Liver (tissue), 9 donors: ENCODE measurements around the gene MCM9. TPM values are rescaled to one million over a fixed set of nuclear protein-coding genes. Genes with fewer than 3 reads are reported as not detected.

ENCODE experiments used
- DNase-seq: peaks from one replicate; pipeline ENCODE4 v3.0.0-alpha.2; 2017; ENCODE audit warnings: low spot score
- H3K27ac ChIP-seq, 2 donors: one replicate each; pipeline ENCODE4 v1.7.0; 2013; ENCODE audit warnings: inconsistent platforms in 2 of 2, low read length in 2 of 2, control low read depth in 1 of 2, low read depth in 1 of 2, mild to moderate bottlenecking in 1 of 2
- H3K27me3 ChIP-seq, 4 donors: one replicate each; pipeline versions ENCODE4 v1.6.1 to v1.7.0; 2013; ENCODE audit warnings: low read length in 3 of 4, inconsistent platforms in 1 of 4, mild to moderate bottlenecking in 1 of 4, moderate library complexity in 1 of 4; ENCODE audit not compliant: control insufficient read depth in 4 of 4, insufficient read depth in 4 of 4
- H3K36me3 ChIP-seq, 4 donors: one replicate each; pipeline versions ENCODE4 v1.6.1 to v1.7.0; 2013; ENCODE audit warnings: low read length in 3 of 4, mild to moderate bottlenecking in 3 of 4, low read depth in 1 of 4, moderate library complexity in 1 of 4; ENCODE audit not compliant: control insufficient read depth in 4 of 4, insufficient read depth in 3 of 4
- H3K4me1 ChIP-seq, 4 donors: one replicate each; pipeline versions ENCODE4 v1.6.1 to v1.7.0; 2013; ENCODE audit warnings: low read length in 3 of 4, mild to moderate bottlenecking in 3 of 4, moderate library complexity in 1 of 4; ENCODE audit not compliant: control insufficient read depth in 4 of 4, insufficient read depth in 4 of 4
- H3K4me3 ChIP-seq, 3 donors: one replicate each; pipeline versions ENCODE4 v1.6.1 to v1.7.0; 2013; ENCODE audit warnings: low read length in 3 of 3, control low read depth in 1 of 3, low read depth in 1 of 3, mild to moderate bottlenecking in 1 of 3
- H3K9ac ChIP-seq, 2 donors: one replicate each; pipeline ENCODE4 v1.7.0; 2013; ENCODE audit warnings: low read length in 2 of 2, mild to moderate bottlenecking in 2 of 2, moderate library complexity in 2 of 2, control low read depth in 1 of 2, low read depth in 1 of 2
- H3K9me3 ChIP-seq, 4 donors: one replicate each; pipeline versions ENCODE4 v1.6.1 to v1.7.0; 2013; ENCODE audit warnings: low read length in 3 of 4; ENCODE audit not compliant: control insufficient read depth in 4 of 4
- FOXA1 ChIP-seq: IDR thresholded peaks from 2 replicates; pipeline ENCODE4 v1.6.1; 2016; ENCODE audit warnings: antibody characterized with exemption
- FOXA2 ChIP-seq: IDR thresholded peaks from 2 replicates; pipeline ENCODE4 v1.6.1; 2016; ENCODE audit warnings: antibody characterized with exemption
- GABPA ChIP-seq, 2 donors: IDR thresholded peaks in 1 of 2; conservative IDR thresholded peaks in 1 of 2; 2 replicates each; pipeline ENCODE4 v1.6.1; 2016; ENCODE audit warnings: antibody characterized with exemption in 2 of 2, mild to moderate bottlenecking in 1 of 2, moderate library complexity in 1 of 2
- HNF4A ChIP-seq, 2 donors: conservative IDR thresholded peaks; 2 replicates each; pipeline ENCODE4 v1.6.1; 2016; ENCODE audit warnings: antibody characterized with exemption in 2 of 2, mild to moderate bottlenecking in 2 of 2
- JUND ChIP-seq, 2 donors: IDR thresholded peaks; 2 replicates each; pipeline ENCODE4 v1.6.1; 2016; ENCODE audit warnings: antibody characterized with exemption in 2 of 2
- RAD21 ChIP-seq, 2 donors: IDR thresholded peaks; 2 replicates each; pipeline ENCODE4 v1.6.1; 2016; ENCODE audit warnings: antibody characterized with exemption in 2 of 2, mild to moderate bottlenecking in 2 of 2
- SP1 ChIP-seq: IDR thresholded peaks from 2 replicates; pipeline ENCODE4 v1.6.1; 2018; ENCODE audit warnings: antibody characterized with exemption, mild to moderate bottlenecking
- WGBS: extraction: QIAGEN DNeasy Blood & Tissue Kit; methylation state at CpG from one replicate; pipeline ENCODE4 v1.1.7; 2013; 5-methylcytosine and 5-hydroxymethylcytosine counted together
- polyA plus RNA-seq, 2 donors: library from polyadenylated mRNA; stranded (reverse) in 1 of 2; unstranded in 1 of 2; fragments of 200-250 nt in 1 of 2; fragments of >200 nt in 1 of 2; fragmentation: Nextera tagmentation in 1 of 2; extraction: Ambion mirVana in 1 of 2; gene quantifications; one replicate each; pipeline versions ENCODE4 v1.2.1 to v1.2.3, GENCODE V29; 2013 to 2015
- total RNA-seq, 2 donors: library from RNA; depleted of rRNA; stranded (reverse); fragments of >200 nt; gene quantifications; one replicate each; pipeline ENCODE4 v1.2.3, GENCODE V29; 2014
- TF ChIP-seq, protein P1 (sequence below): IDR thresholded peaks from 2 replicates; pipeline ENCODE4 v1.6.1; 2016; ENCODE audit warnings: antibody characterized with exemption
- TF ChIP-seq, protein P2 (sequence below): IDR thresholded peaks from 2 replicates; pipeline ENCODE4 v1.6.1; 2016; ENCODE audit warnings: antibody characterized with exemption
- TF ChIP-seq, protein P3 (sequence below): fragments of 150-350 bp; IDR thresholded peaks from 2 replicates; pipeline ENCODE4 v1.5.1; 2017; ENCODE audit warnings: improper control_type of control experiment, low read depth, low read length; ENCODE audit not compliant: missing input control
- TF ChIP-seq, protein P4 (sequence below): IDR thresholded peaks from 2 replicates; pipeline ENCODE4 v1.6.1; 2016; ENCODE audit warnings: antibody characterized with exemption, mild to moderate bottlenecking
- TF ChIP-seq, protein P5 (sequence below): IDR thresholded peaks from 2 replicates; pipeline ENCODE4 v1.6.1; 2016; ENCODE audit warnings: antibody characterized with exemption
- donor health status: healthy.
- donor health status: healthy.
- donor health status: healthy.
- donor health status: healthy.
- donor health status: healthy.

MCM9 gene
- total and polyA plus RNA-seq, 4 donors: 3.6 to 17.4 (median 8.7) TPM

DNA sequence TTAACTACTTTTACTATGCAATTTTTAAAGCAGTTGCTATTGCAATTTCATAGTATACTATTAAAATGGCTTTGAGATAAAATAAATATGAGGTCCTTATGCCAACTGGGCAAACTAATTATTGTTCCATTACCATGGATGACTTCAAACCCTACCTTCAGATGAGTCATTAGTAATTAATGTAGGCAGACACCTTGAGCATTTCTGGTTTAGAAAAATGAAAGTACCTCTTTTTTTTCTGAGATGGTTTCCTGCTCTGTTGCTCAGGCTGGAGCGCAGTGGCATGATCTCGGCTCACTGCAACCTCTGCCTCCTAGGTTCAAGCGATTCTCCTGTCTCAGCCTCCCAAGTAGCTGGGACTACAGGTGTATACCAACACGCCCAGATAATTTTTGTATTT, 29.1 kb downstream of the MCM9 start:
- DNase-seq: no peak
- Histone ChIP-seq H3K9me3 (no peaks in the 10 kb centered on the region), H3K27me3 (no peaks in the 10 kb centered on the region), H3K36me3 (peaks cover 0 to 31% (median 24%) of the 10 kb centered on the region in 4 donors), H3K27ac (no peak overlapping the region), H3K9ac (no peak overlapping the region), H3K4me1 (no peaks in the 10 kb centered on the region), H3K4me3 (no peak overlapping the region)
- WGBS: 96% methylated on average over 4 of the region's 4 CpGs
- TF ChIP-seq, protein P1, sequence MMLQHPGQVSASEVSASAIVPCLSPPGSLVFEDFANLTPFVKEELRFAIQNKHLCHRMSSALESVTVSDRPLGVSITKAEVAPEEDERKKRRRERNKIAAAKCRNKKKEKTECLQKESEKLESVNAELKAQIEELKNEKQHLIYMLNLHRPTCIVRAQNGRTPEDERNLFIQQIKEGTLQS: no peak
- TF ChIP-seq RAD21 (IDR thresholded peaks at IDR 0.05): no peak
- no peak for TF ChIP-seq JUND (IDR thresholded peaks at IDR 0.05)
- TF ChIP-seq, protein P2, sequence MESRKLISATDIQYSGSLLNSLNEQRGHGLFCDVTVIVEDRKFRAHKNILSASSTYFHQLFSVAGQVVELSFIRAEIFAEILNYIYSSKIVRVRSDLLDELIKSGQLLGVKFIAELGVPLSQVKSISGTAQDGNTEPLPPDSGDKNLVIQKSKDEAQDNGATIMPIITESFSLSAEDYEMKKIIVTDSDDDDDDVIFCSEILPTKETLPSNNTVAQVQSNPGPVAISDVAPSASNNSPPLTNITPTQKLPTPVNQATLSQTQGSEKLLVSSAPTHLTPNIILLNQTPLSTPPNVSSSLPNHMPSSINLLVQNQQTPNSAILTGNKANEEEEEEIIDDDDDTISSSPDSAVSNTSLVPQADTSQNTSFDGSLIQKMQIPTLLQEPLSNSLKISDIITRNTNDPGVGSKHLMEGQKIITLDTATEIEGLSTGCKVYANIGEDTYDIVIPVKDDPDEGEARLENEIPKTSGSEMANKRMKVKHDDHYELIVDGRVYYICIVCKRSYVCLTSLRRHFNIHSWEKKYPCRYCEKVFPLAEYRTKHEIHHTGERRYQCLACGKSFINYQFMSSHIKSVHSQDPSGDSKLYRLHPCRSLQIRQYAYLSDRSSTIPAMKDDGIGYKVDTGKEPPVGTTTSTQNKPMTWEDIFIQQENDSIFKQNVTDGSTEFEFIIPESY: no peak
- TF ChIP-seq, protein P3, sequence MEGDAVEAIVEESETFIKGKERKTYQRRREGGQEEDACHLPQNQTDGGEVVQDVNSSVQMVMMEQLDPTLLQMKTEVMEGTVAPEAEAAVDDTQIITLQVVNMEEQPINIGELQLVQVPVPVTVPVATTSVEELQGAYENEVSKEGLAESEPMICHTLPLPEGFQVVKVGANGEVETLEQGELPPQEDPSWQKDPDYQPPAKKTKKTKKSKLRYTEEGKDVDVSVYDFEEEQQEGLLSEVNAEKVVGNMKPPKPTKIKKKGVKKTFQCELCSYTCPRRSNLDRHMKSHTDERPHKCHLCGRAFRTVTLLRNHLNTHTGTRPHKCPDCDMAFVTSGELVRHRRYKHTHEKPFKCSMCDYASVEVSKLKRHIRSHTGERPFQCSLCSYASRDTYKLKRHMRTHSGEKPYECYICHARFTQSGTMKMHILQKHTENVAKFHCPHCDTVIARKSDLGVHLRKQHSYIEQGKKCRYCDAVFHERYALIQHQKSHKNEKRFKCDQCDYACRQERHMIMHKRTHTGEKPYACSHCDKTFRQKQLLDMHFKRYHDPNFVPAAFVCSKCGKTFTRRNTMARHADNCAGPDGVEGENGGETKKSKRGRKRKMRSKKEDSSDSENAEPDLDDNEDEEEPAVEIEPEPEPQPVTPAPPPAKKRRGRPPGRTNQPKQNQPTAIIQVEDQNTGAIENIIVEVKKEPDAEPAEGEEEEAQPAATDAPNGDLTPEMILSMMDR: no peak
- TF ChIP-seq, protein P4, sequence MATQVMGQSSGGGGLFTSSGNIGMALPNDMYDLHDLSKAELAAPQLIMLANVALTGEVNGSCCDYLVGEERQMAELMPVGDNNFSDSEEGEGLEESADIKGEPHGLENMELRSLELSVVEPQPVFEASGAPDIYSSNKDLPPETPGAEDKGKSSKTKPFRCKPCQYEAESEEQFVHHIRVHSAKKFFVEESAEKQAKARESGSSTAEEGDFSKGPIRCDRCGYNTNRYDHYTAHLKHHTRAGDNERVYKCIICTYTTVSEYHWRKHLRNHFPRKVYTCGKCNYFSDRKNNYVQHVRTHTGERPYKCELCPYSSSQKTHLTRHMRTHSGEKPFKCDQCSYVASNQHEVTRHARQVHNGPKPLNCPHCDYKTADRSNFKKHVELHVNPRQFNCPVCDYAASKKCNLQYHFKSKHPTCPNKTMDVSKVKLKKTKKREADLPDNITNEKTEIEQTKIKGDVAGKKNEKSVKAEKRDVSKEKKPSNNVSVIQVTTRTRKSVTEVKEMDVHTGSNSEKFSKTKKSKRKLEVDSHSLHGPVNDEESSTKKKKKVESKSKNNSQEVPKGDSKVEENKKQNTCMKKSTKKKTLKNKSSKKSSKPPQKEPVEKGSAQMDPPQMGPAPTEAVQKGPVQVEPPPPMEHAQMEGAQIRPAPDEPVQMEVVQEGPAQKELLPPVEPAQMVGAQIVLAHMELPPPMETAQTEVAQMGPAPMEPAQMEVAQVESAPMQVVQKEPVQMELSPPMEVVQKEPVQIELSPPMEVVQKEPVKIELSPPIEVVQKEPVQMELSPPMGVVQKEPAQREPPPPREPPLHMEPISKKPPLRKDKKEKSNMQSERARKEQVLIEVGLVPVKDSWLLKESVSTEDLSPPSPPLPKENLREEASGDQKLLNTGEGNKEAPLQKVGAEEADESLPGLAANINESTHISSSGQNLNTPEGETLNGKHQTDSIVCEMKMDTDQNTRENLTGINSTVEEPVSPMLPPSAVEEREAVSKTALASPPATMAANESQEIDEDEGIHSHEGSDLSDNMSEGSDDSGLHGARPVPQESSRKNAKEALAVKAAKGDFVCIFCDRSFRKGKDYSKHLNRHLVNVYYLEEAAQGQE: no peak
- TF ChIP-seq, protein P5, sequence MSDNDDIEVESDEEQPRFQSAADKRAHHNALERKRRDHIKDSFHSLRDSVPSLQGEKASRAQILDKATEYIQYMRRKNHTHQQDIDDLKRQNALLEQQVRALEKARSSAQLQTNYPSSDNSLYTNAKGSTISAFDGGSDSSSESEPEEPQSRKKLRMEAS: no peak
- TF ChIP-seq FOXA2: no peak
- no peak for TF ChIP-seq FOXA1
- TF ChIP-seq HNF4A (conservative IDR thresholded peaks at IDR 0.05): no peak
- no peak for TF ChIP-seq GABPA (IDR thresholded peaks at IDR 0.05 in 1 of 2, conservative IDR thresholded peaks at IDR 0.05 in 1 of 2)
- no peak for TF ChIP-seq SP1

DNA sequence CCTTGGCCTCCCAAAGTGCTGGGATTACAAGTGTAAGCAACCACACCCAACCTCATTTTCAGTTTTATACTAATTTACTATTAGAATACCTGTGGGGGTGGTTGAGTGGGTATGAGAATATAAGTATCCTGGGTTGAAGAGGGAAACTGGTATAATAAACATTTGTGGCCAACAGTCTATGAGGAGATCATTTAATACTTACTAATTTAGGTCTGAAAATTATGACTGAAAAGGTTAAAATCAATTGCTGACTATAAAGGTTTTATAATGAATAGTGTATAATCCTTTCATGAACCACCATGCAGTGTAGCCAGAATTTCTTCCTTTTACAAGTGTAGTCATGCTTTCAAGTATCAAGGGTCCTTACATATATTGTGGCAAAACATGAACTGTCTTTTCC, 29.9 kb downstream of the MCM9 start:
- no peak for DNase-seq
- peaks cover 0 to 24% (median 20%) of the 10 kb centered on the region in 4 donors for H3K36me3 ChIP-seq
- TF ChIP-seq, protein P2: no peak
- TF ChIP-seq GABPA (IDR thresholded peaks at IDR 0.05 in 1 of 2, conservative IDR thresholded peaks at IDR 0.05 in 1 of 2): no peak

More for the DNA sequence above, 29.9 kb downstream of the MCM9 start:
- H3K9me3 ChIP-seq: no peaks in the 10 kb centered on the region
- H3K4me1 ChIP-seq: no peaks in the 10 kb centered on the region
- no peaks in the 10 kb centered on the region for H3K27me3 ChIP-seq
- H3K9ac ChIP-seq: no peak overlapping the region
- H3K4me3 ChIP-seq: no peak overlapping the region
- H3K27ac ChIP-seq: no peak overlapping the region
